ENCODE results near the gene IL25.
A peak's percentile ranks its signal among the peaks of the same experiment; 100 is the strongest.
"Not testable (repeated sequence)": the region's sequence is repeated elsewhere in the genome, so short reads cannot be mapped to it uniquely, and the experiment has no call there.

The IL25 gene
- total RNA-seq, result 0 to 0.07 reads per million in 2 donors

GRCh38 chr14:23372509-23372908 is at the start of gene IL25:
Gene IL25 (plus strand): TSS chr14:23372809.
- no peak for DNase-seq

DNA sequence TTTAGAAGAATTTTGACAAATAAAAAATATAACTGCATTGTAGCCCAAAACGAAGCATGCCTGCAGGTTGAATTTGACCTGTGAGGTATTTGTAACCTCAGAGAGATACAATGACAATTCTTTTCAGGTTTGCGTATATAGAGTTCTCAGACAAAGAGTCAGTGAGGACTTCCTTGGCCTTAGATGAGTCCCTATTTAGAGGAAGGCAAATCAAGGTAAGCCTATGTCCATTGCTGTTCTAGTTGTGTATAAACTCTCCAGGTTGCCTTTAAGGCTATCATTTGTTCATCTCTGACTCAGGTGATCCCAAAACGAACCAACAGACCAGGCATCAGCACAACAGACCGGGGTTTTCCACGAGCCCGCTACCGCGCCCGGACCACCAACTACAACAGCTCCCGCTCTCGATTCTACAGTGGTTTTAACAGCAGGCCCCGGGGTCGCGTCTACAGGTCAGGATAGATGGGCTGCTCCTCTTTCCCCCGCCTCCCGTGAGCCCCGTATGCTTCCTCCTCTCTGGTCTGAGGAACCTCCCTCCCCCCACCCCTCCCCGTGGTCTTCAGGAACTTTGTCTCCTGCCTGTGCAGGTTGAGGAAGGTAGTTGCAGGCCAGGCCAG is 48.7 kb upstream of the IL25 start:
- no peak for DNase-seq

DNA sequence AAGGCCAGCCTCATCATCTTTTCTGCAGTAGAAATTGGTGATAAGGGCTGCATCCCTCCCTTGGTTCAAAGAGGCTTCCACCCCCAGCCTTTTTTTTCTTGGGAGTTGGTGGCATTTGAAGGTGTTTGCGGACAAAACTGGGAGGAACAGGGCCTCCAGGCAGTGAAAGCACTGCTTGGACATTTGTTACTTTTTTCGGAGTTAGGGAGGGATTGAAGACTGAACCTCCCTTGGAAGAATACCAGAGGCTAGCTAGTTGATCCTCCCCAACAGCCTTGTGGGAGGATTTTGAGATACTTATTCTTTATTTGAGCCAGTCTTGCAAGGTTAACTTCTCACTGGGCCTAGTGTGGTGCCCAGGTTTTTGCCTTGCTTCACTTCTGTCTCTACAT is 48.2 kb upstream of the IL25 start:
- DNase-seq, result no peak

DNA sequence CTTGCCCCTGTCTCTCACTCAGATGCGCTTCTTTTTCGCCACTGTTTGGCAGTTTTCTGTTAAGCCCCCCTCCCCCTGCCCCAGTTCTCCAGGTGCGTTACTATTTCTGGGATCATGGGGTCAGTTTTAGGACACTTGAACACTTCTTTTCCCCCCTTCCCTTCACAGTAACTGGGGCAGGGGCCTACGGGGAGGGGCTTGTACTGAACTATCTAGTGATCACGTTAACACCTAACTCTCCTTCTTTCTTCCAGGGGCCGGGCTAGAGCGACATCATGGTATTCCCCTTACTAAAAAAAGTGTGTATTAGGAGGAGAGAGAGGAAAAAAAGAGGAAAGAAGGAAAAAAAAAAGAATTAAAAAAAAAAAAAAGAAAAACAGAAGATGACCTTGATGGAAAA is 47.6 kb upstream of the IL25 start:
- DNase-seq, result no peak

DNA sequence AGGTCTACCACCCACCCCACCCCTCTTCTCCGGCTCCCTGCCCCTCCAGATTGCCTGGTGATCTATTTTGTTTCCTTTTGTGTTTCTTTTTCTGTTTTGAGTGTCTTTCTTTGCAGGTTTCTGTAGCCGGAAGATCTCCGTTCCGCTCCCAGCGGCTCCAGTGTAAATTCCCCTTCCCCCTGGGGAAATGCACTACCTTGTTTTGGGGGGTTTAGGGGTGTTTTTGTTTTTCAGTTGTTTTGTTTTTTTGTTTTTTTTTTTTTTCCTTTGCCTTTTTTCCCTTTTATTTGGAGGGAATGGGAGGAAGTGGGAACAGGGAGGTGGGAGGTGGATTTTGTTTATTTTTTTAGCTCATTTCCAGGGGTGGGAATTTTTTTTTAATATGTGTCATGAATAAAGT is 46.9 kb upstream of the IL25 start:
- DNase-seq, result not testable (repeated sequence)

DNA sequence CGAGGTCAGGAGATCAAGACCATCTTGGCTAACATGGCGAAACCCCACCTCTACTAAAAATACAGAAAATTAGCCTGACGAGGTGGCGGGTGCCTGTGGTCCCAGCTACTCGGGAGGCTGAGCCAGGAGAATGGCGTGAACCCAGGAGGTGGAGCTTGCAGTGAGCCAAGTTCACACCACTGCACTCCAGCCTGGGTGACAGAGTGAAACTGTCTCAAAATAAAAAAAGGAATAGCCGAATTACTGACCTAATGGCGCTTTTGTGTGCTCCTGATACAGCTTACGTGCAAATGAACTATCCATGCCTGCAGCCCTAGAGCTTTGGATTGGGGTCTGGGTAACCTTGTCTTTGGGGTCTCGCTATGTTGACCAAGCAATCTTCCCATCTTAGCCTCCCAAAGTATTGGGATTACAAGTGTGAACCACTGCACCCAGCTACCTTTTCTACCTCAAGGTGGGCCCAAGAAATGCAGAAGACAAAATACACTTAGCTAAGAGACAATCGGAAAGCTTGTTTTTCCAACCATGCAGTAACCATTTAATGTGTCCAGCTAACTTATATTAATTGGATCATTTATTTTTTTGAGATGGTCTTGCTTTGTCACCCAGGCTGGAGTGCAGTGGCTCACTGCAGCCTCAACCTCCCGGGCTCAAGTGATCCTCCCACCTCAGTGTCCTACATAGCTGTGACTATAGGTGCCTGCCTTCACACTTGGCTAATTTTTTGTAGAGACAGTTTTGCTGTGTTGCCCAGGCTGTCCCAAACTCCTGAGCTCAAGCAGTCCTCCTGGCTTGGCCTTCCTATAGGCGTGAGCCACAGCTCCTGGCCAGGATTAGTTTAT is 45.9 kb upstream of the IL25 start:
- DNase-seq, result no peak

GRCh38 chr14:23327947-23328744 is 44.5 kb upstream of the IL25 start:
- peak in 4 of 5 experiments; percentile 38 to 66 (median 48) for DNase-seq

DNA sequence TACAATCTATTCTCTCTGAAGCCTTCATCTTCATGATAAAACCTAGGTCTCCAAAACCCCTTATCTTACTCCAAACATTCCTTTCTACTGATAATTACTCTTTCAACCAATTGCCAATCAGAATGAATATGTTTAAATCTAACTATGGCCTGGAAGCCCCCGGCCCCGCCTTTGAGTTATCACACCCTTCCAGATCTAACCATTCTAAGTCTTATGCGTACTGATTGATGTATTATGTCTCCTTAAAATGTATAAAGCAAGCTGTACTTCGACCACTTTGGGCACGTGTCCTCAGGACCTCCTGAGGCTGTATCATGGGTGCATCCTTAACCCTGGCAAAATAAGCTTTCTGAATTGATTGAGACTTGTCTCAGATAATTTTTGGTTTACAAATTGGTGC is 37.0 kb upstream of the IL25 start:
- DNase-seq, result no peak

DNA sequence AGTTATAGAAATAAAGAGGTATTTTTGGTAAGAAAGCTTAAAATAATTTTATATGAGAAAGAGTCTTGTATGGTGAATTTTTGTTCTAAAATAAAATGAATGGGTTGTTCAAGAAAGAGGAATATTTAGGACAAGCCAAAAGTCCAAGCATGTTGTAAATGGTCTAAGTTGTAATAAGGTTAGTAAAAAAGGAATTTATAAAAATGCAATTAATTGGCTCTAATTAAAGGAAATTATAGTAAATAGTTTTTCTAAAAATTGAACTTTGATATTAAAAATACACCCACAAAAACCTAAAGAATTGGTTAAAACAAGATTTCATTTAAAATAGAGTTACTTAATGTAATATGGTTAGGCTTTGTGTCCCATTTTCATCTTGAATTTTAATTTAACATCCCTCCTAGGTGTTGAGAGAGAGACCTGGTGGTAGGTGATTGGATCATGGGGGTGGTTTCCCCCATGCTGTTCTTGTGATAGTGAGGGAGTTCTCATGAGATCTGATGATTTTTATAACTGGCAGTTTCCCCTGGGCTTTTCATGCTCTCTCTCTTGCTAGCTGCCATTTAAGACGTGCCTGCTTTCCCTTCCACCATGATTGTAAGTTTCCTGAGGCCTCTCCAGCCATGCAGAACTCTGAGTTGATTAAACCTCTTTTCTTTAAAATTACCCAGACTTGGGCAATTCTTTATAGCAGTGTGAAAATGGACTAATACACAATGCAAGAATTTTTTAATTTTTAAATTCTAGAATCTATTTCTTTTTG is 32.9 kb upstream of the IL25 start:
- DNase-seq, result no peak

GRCh38 chr14:23344481-23344880 is 28.1 kb upstream of the IL25 start:
- no peak for DNase-seq

- no peak for DNase-seq
Measured at GRCh38 chr14:23345987-23346692, 26.5 kb upstream of the IL25 start.

DNA sequence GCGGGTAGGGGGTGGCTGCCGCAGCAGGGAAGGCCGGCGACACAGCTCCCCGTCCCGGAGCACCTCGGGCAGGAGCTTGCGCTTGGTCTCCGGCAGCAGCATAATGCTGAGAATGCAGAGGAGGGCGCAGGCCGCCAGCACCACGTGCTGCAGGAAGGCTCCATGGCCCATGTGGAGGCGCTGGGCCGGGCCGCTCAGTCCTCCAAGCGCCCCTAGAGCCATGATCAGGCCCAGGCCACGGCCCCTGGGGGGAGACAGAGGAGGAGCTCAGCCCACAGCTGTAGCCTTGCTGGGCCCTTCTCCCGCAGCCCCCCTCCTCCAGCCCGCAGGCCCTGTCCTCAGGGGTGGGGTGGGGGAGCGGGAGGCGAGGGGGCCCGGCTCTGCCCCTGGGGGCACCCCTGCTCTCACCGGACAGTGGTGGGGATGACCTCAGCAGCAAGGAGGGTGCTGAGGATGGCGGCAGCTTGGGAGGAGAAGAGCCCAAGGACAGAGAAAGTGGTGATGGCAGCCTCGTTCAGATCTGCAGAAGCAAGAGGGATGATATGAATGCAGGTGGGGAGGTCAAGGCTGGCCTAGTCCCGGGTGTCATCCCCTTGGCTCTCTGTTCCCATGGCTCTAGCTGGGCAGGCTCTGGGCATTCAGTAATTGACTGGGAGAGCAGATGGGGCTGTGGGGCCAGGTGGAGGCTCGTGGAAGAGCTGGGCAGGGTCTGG is 25.8 kb upstream of the IL25 start:
- DNase-seq, result no peak

DNA sequence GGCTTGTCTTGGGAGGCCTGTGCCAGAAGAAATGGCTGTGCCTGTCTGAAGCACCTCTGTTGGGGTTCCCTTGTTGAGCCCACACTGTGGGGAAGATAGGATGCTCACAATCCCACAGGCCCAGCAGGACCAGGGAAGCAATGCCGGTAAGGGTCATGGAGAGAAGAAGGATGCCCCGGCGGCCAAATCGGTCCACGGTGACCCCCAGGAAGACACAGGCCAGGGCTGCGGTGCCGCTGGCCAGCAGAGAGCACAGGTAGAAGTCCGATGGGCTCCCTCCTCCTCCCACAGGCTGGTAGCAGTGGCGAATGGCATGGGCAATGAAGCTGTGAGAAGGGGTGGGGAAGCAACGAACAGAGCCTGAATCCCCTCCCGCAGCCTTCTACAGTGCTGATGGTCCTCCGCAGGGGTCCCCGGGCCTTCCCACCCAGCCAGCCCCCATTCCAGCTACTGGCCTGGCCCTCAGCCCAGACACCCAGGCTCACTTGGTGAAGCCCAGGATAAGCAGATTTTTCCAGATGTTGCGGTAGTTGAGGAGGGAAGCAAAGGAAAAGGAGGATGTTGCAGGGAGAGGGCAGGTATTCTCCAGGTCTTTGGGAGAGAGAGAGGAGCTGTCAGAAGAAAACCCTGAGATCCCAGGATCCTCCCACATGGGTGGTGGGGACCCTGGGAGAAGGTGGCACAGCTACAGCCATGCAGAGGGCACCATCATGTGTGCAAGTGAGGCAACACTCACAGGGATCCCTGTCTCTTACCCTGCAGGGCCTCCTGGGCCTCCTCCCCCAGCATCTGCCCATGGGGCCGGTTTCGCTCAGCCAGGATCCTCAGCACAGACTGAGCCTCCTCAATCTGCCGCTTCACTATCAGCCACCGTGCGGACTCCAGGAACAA is 25.0 kb upstream of the IL25 start:
- DNase-seq, result no peak

GRCh38 chr14:23348297-23348655 is 24.3 kb upstream of the IL25 start:
- DNase-seq, result no peak

DNA sequence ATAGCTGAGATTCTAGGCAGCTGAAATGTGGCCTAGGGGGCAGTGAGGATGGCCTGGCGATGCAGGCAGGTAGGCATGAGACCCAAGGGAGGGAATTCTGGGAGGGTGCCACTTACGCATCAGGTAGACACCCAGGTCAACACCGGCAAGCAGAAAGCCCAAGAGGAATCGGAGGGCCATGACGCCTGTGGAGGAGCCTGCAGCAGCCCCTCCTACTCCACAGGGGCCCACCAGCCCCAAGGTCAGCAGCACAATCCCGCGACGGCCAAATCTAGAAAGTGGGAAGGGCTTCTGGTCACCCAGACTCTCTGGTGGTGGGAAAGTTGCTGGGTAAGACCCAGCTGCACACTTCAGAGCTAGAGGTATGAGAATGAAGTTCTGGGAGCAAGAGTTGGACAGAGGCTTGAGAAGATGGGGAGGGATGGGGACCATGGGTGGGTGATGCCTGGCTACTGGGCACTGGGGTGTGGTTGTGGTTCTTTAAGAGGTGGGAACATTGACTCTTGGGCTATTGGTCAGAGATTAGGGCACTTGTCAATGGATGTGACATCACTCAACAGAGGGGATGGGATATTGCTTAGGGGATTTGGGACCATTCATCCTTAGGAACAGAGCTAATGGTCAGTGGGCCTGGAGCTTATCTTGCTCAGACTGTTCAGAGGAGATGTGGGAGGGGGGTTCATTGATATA is 23.3 kb upstream of the IL25 start:
- no peak for DNase-seq

GRCh38 chr14:23351681-23352505 is 20.7 kb upstream of the IL25 start:
- no peak for DNase-seq

DNA sequence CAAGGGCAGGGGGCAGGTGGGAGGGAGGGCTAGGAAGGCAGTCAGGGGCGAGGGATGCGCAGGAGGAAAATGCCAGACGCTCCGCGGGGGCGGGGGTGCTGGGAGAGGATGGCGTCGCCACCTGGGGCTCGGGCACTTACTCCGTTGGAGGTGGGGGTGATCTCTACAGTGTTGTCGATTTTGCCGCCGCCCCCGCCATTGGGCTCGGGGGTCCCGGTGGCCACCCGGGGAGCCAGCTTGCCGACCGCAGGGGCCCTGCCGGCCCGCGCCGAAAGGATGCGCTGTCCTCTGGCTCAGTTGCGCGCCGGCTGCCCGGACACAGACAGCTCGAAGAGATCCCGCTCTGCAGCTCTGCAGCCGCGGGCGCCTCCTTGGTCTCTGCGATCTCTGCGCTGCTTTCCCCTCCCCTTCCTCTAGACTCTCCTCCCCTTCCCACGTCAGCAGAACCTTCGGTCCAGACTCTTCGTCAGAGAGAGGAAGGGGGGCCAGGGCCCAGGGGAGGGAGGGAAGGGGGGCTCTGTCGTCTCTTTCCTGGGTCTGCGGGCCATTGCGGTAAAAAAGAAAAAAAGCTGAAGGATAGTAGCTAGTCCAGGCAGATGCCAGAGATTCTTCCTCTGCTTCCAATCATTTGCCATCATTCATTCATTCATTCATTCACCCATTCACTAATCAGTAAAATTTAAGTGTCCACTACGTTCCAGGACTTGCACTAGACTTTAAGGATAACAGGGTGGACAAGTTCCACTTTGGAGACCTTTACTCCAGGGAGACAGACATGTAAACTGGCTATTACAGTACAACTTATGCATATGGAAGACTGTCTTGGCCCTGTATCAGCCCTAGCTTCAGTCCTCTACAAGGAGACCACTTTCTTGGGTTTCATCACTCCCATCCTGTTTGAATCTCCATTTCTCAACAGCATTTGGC is 19.8 kb upstream of the IL25 start, which contains the start of gene SLC22A17:
TSS of gene SLC22A17 (minus strand) at position 382 of the 927 bp plus-strand sequence.
- peak in 4 of 5 experiments; percentile 16 to 71 (median 38) for DNase-seq

GRCh38 chr14:23353433-23353780 is 19.2 kb upstream of the IL25 start:
- DNase-seq, result no peak

Data from T-helper 2 cell (primary cell).